ENCODE results near the gene PDIA5.

The PDIA5 gene

GRCh38 chr3:123161167-123161566, 94.3 kb downstream of the PDIA5 start:
- TF ChIP-seq CTCF (IDR thresholded peaks at IDR 0.05; ENCODE audit: low read length), result no peak
- Histone ChIP-seq H3K9me3 (replicated peaks; ENCODE audit: insufficient read depth, low read length) (no peaks in the 10 kb centered on the region), H3K27ac (ENCODE audit: low read length) (no peak overlapping the region), H3K9me2 (replicated peaks; ENCODE audit: insufficient read depth, low read length) (no peaks in the 10 kb centered on the region), H3K79me2 (ENCODE audit: low read length) (no peaks in the 10 kb centered on the region), H3K4me1 (ENCODE audit: low read length) (no peaks in the 10 kb centered on the region), H3K9ac (ENCODE audit: low read length) (no peak overlapping the region), H3K4me2 (ENCODE audit: low read depth, low read length) (no peak overlapping the region), H3F3A (ENCODE audit: insufficient read depth, low read length) (no peaks in the 10 kb centered on the region), H2AFZ (ENCODE audit: low read length) (no peak overlapping the region), H3K27me3 (replicated peaks; ENCODE audit: insufficient read depth, low read length) (no peaks in the 10 kb centered on the region), H3K4me3 (ENCODE audit: low read length) (no peak overlapping the region), H4K20me1 (ENCODE audit: insufficient read depth, low read length) (no peaks in the 10 kb centered on the region), H3K36me3 (replicated peaks; ENCODE audit: insufficient read depth, low read length) (no peaks in the 10 kb centered on the region)
- DNase-seq, result no peak

GRCh38 chr3:123163141-123163540, 96.3 kb downstream of the PDIA5 start:
- no peaks in the 10 kb centered on the region for H3F3A ChIP-seq (ENCODE audit: insufficient read depth, low read length)
- no peaks in the 10 kb centered on the region for H4K20me1 ChIP-seq (ENCODE audit: insufficient read depth, low read length)
- H3K79me2 ChIP-seq (ENCODE audit: low read length), result no peaks in the 10 kb centered on the region
- TF ChIP-seq EZH2phosphoT487 (IDR thresholded peaks at IDR 0.05; ENCODE audit: low read length), result no peak
- no peak for TF ChIP-seq CTCF (IDR thresholded peaks at IDR 0.05; ENCODE audit: low read length)
- no peak for TF ChIP-seq EZH2 (optimal IDR thresholded peaks at IDR 0.05; ENCODE audit: low read depth, low read length)
- no peaks in the 10 kb centered on the region for H3K27me3 ChIP-seq (replicated peaks; ENCODE audit: insufficient read depth, low read length)
- no peak overlapping the region for H2AFZ ChIP-seq (ENCODE audit: low read length)
- H3K9me2 ChIP-seq (replicated peaks; ENCODE audit: insufficient read depth, low read length), result no peaks in the 10 kb centered on the region
- no peak overlapping the region for H3K27ac ChIP-seq (ENCODE audit: low read length)
- no peak for DNase-seq
- H3K9ac ChIP-seq (ENCODE audit: low read length), result no peak overlapping the region
- H3K4me2 ChIP-seq (ENCODE audit: low read depth, low read length), result no peak overlapping the region
- H3K4me3 ChIP-seq (ENCODE audit: low read length), result no peak overlapping the region
- no peaks in the 10 kb centered on the region for H3K4me1 ChIP-seq (ENCODE audit: low read length)
- no peaks in the 10 kb centered on the region for H3K9me3 ChIP-seq (replicated peaks; ENCODE audit: insufficient read depth, low read length)
- no peaks in the 10 kb centered on the region for H3K36me3 ChIP-seq (replicated peaks; ENCODE audit: insufficient read depth, low read length)

- no peak overlapping the region for H3K9ac ChIP-seq (ENCODE audit: low read length)
- H3K27me3 ChIP-seq (replicated peaks; ENCODE audit: insufficient read depth, low read length), result no peaks in the 10 kb centered on the region
- H3K9me3 ChIP-seq (replicated peaks; ENCODE audit: insufficient read depth, low read length), result no peaks in the 10 kb centered on the region
- no peak overlapping the region for H3K4me2 ChIP-seq (ENCODE audit: low read depth, low read length)
- no peaks in the 10 kb centered on the region for H3K36me3 ChIP-seq (replicated peaks; ENCODE audit: insufficient read depth, low read length)
- H3F3A ChIP-seq (ENCODE audit: insufficient read depth, low read length), result no peaks in the 10 kb centered on the region
- no peaks in the 10 kb centered on the region for H3K4me1 ChIP-seq (ENCODE audit: low read length)
- no peaks in the 10 kb centered on the region for H3K79me2 ChIP-seq (ENCODE audit: low read length)
- no peaks in the 10 kb centered on the region for H4K20me1 ChIP-seq (ENCODE audit: insufficient read depth, low read length)
- no peak overlapping the region for H3K4me3 ChIP-seq (ENCODE audit: low read length)
- TF ChIP-seq EZH2 (optimal IDR thresholded peaks at IDR 0.05; ENCODE audit: low read depth, low read length) (no peak), EZH2phosphoT487 (IDR thresholded peaks at IDR 0.05; ENCODE audit: low read length) (no peak), CTCF (IDR thresholded peaks at IDR 0.05; ENCODE audit: low read length) (no peak)
- DNase-seq, result no peak
- H3K9me2 ChIP-seq (replicated peaks; ENCODE audit: insufficient read depth, low read length), result no peaks in the 10 kb centered on the region
- H2AFZ ChIP-seq (ENCODE audit: low read length), result no peak overlapping the region
- no peak overlapping the region for H3K27ac ChIP-seq (ENCODE audit: low read length)
Measured at GRCh38 chr3:123165163-123165562, 98.3 kb downstream of the PDIA5 start.

All from MM.1S (cell line).